CD14-positive monocyte (primary cell): Measurements from ENCODE around the gene CFAP91. TPM values are rescaled to one million over a fixed set of nuclear protein-coding genes. Genes with fewer than 3 reads are reported as not detected.
A peak's percentile ranks its signal among the peaks of the same experiment; 100 is the strongest.

Source experiments
- DNase-seq, 3 donors: peaks; one replicate each; pipeline ENCODE4 v3.0.0-alpha.2; 2011 to 2022
- H2AFZ ChIP-seq: 2 replicates; pipeline ENCODE4 v1.6.0; 2012; ENCODE audit warnings: mild to moderate bottlenecking, low read depth, low read length, inconsistent platforms; ENCODE audit not compliant: insufficient read depth, poor library complexity, severe bottlenecking
- H3K27ac ChIP-seq, 2 donors: 1 replicate in 1 of 2; 2 replicates in 1 of 2; pipeline ENCODE4 v1.5.1; 2012 to 2013; ENCODE audit warnings: low read length in 2 of 2, control low read depth in 1 of 2, inconsistent platforms in 1 of 2, low read depth in 1 of 2, mild to moderate bottlenecking in 1 of 2
- H3K27me3 ChIP-seq, 2 donors: one replicate each; pipeline versions ENCODE4 v1.6.0 to v1.6.1; 2011 to 2013; ENCODE audit warnings: low read length in 2 of 2; ENCODE audit not compliant: control insufficient read depth in 2 of 2, insufficient read depth in 2 of 2
- H3K36me3 ChIP-seq, 2 donors: replicated peaks in 1 of 2; 1 replicate in 1 of 2; 2 replicates in 1 of 2; pipeline versions ENCODE4 v1.5.1 to v1.6.1; 2012 to 2013; ENCODE audit warnings: low read length in 2 of 2, control low read depth in 1 of 2, inconsistent platforms in 1 of 2, mild to moderate bottlenecking in 1 of 2; ENCODE audit not compliant: insufficient read depth in 2 of 2, control insufficient read depth in 1 of 2
- H3K4me1 ChIP-seq, 2 donors: 1 replicate in 1 of 2; 2 replicates in 1 of 2; pipeline versions ENCODE4 v1.5.1 to v1.6.1; 2012 to 2013; ENCODE audit warnings: low read length in 2 of 2, control low read depth in 1 of 2, inconsistent platforms in 1 of 2, mild to moderate bottlenecking in 1 of 2, moderate library complexity in 1 of 2; ENCODE audit not compliant: insufficient read depth in 2 of 2, control insufficient read depth in 1 of 2
- H3K4me2 ChIP-seq: replicated peaks from 2 replicates; pipeline ENCODE3; 2012; ENCODE audit warnings: low read length, moderate library complexity, mild to moderate bottlenecking; ENCODE audit not compliant: poor library complexity, severe bottlenecking; ENCODE audit errors: extremely low read depth
- H3K4me3 ChIP-seq, 3 experiments: fragments of 200-600 bp in 1 of 3; sonication (generic) in 1 of 3; replicated peaks in 1 of 3; 1 replicate in 2 of 3; 2 replicates in 1 of 3; pipeline ENCODE4 v1.5.1; 2011 to 2013; ENCODE audit warnings: low read length in 3 of 3, mild to moderate bottlenecking in 3 of 3, control low read depth in 2 of 3, low read depth in 2 of 3, inconsistent platforms in 1 of 3, moderate library complexity in 1 of 3
- H3K79me2 ChIP-seq: 2 replicates; pipeline ENCODE4 v1.6.0; 2012; ENCODE audit warnings: mild to moderate bottlenecking, control low read depth, inconsistent platforms, low read length, moderate library complexity; ENCODE audit not compliant: insufficient read depth
- H3K9ac ChIP-seq: 2 replicates; pipeline ENCODE4 v1.6.0; 2017; ENCODE audit warnings: low read length, mild to moderate bottlenecking; ENCODE audit not compliant: insufficient read depth, poor library complexity, severe bottlenecking
- H3K9me3 ChIP-seq, 2 donors: replicated peaks in 1 of 2; 1 replicate in 1 of 2; 2 replicates in 1 of 2; pipeline versions ENCODE4 v1.5.1 to v1.6.1; 2012 to 2013; ENCODE audit warnings: low read length in 2 of 2, control low read depth in 1 of 2; ENCODE audit not compliant: control insufficient read depth in 1 of 2, insufficient read depth in 1 of 2
- H4K20me1 ChIP-seq: 2 replicates; pipeline ENCODE4 v1.6.0; 2012; ENCODE audit warnings: mild to moderate bottlenecking, low read length, control low read depth, moderate library complexity; ENCODE audit not compliant: insufficient read depth
- H3K27ac Mint-ChIP-seq, 7 donors: one replicate each; pipeline ENCODE4 v1.8.0; 2020; ENCODE audit warnings: mild to moderate bottlenecking in 7 of 7, mixed read lengths in 7 of 7, moderate library complexity in 6 of 7, inconsistent platforms in 2 of 7
- H3K27me3 Mint-ChIP-seq, 3 donors: one replicate each; pipeline ENCODE4 v1.8.0; 2021 to 2022; ENCODE audit warnings: low read depth in 3 of 3, mild to moderate bottlenecking in 3 of 3, mixed read lengths in 3 of 3, moderate library complexity in 3 of 3, inconsistent platforms in 1 of 3
- H3K36me3 Mint-ChIP-seq, 2 donors: one replicate each; pipeline ENCODE4 v1.8.0; 2020; ENCODE audit warnings: mixed read lengths in 2 of 2, inconsistent platforms in 1 of 2, mild to moderate bottlenecking in 1 of 2
- H3K4me1 Mint-ChIP-seq: one replicate; pipeline ENCODE4 v1.8.0; 2020; ENCODE audit warnings: mild to moderate bottlenecking, mixed read lengths
- H3K4me3 Mint-ChIP-seq, 2 donors: one replicate each; pipeline ENCODE4 v1.8.0; 2020; ENCODE audit warnings: mild to moderate bottlenecking in 2 of 2, mixed read lengths in 2 of 2, moderate library complexity in 1 of 2
- H3K9me3 Mint-ChIP-seq, 7 donors: one replicate each; pipeline ENCODE4 v1.8.0; 2020 to 2022; ENCODE audit warnings: mixed read lengths in 7 of 7, mild to moderate bottlenecking in 6 of 7, moderate library complexity in 6 of 7, inconsistent platforms in 2 of 7
- WGBS: methylation state at CpG from one replicate; pipeline ENCODE4 v1.1.5; 2013; ENCODE audit warnings: missing lambda C conversion rate; ENCODE audit not compliant: insufficient coverage; 5-methylcytosine and 5-hydroxymethylcytosine counted together
- intact Hi-C, 2 donors: fragments of 100-400 bp; cut with micrococcal nuclease; formaldehyde crosslinking; loops; one replicate each; pipeline versions ENCODE4 v1.15.0 to v1.15.1; 2023
- polyA plus RNA-seq, 3 donors: library from polyadenylated mRNA; depleted of rRNA in 1 of 3; unstranded in 2 of 3; stranded (reverse) in 1 of 3; fragments of 300-500 nt in 2 of 3; fragments of >200 nt in 1 of 3; fragmentation: Illumina TruSeq in 2 of 3; gene quantifications; 1 replicate in 2 of 3; 2 replicates in 1 of 3; pipeline ENCODE4 v1.2.3, GENCODE V29; 2012 to 2021
- TF ChIP-seq, protein P1 (sequence below): fragments of 200-600 bp; IDR thresholded peaks from one replicate; pipeline ENCODE4 v1.8.0; 2022; ENCODE audit warnings: antibody characterized with exemption, mild to moderate bottlenecking

Gene CFAP91
- polyA plus RNA-seq, 3 donors = 0.14 TPM; not detected in 2

DNA sequence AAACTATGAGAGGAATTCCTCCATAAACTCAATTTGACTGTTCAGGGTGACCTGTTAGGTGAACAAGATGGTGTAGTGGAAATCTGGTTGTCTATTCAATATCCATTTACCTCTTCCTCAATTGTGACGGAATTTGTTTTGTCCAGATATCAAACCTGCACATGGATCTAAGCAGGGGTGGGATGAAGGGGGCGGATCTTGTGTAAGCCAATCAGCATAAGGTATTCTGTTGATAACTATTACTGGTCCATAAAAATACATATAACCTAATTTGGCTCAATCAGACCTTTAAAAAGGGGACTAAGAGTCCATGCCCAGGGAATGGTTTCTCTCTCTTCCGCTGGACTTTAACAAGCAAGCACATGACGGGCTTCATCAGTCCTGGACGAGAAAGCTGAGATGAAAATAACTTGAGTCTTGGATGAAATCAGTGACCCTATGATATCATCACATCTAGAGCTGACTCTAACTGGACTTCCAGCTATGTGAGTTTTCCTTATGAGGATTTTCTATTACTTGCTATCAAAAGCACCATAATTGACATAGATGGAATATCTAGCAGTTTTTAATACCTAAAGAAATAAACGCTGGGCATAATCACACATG, 36.8 kb upstream of the CFAP91 start:
- TF ChIP-seq, protein P1, sequence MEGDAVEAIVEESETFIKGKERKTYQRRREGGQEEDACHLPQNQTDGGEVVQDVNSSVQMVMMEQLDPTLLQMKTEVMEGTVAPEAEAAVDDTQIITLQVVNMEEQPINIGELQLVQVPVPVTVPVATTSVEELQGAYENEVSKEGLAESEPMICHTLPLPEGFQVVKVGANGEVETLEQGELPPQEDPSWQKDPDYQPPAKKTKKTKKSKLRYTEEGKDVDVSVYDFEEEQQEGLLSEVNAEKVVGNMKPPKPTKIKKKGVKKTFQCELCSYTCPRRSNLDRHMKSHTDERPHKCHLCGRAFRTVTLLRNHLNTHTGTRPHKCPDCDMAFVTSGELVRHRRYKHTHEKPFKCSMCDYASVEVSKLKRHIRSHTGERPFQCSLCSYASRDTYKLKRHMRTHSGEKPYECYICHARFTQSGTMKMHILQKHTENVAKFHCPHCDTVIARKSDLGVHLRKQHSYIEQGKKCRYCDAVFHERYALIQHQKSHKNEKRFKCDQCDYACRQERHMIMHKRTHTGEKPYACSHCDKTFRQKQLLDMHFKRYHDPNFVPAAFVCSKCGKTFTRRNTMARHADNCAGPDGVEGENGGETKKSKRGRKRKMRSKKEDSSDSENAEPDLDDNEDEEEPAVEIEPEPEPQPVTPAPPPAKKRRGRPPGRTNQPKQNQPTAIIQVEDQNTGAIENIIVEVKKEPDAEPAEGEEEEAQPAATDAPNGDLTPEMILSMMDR = no peak
- Histone ChIP-seq H3K36me3 (peaks cover 35 to 45% of the 10 kb centered on the region in 2 donors), H3K4me2 (no peak overlapping the region), H3K9ac (no peak overlapping the region), H4K20me1 (no peaks in the 10 kb centered on the region), H3K27me3 (no peaks in the 10 kb centered on the region), H3K79me2 (no peaks in the 10 kb centered on the region), H3K4me3 (no peak overlapping the region), H2AFZ (no peak overlapping the region), H3K4me1 (peaks cover 3 to 9% of the 10 kb centered on the region in 2 donors), H3K9me3 (no peaks in the 10 kb centered on the region), H3K27ac (no peak overlapping the region)
- no peaks in the 10 kb centered on the region for H3K9me3 Mint-ChIP-seq
- peaks cover 0 to 2% (median 0%) of the 10 kb centered on the region in 3 donors for H3K27me3 Mint-ChIP-seq
- DNase-seq = no peak
- peaks cover 10% of the 10 kb centered on the region for H3K4me1 Mint-ChIP-seq
- H3K36me3 Mint-ChIP-seq = peaks cover 36 to 40% of the 10 kb centered on the region in 2 donors
- no peak overlapping the region for H3K4me3 Mint-ChIP-seq
- intact Hi-C loops = no loop called here
- no CpG with 5 or more reads among the region's 6 CpGs for WGBS
- H3K27ac Mint-ChIP-seq = peak overlapping the region in 1 of 7 donors; percentile 45

DNA sequence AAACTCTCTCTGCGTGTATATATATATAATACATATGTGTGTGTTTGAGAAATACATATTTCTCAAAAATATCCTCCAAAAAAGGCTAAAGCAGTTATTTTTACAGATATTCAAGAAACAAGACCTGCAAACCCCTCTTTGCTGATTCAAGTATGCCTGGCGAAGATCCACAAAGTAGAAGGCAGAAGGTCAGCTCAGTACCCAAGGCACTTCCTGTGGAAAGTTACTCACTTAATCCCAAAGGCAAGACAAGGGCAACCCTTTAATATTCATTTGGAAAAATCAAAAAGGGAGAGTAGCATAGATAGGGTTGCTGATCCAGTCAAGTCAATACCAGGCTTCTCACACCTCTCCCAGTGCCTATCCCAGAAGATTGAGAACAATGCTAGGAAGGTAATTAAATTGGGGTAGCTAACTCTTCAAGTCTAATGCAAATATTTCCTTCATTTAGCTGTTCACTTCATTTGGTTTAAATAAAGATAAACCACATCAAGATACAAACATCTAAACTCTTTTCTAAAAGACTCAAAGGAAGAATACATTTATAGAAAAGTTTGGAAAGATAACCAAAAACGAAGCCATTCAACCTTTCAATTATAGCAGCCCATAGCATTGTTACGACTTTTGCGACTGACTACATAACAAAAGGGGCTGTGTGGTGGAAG, 32.8 kb upstream of the CFAP91 start:
- H2AFZ ChIP-seq = no peak overlapping the region
- Mint-ChIP-seq H3K27me3 (no peaks in the 10 kb centered on the region), H3K4me3 (no peak overlapping the region), H3K4me1 (peaks cover under 1% of the 10 kb centered on the region), H3K27ac (peak overlapping the region in 1 of 7 donors; percentile 34), H3K36me3 (peaks cover 71 to 74% of the 10 kb centered on the region in 2 donors), H3K9me3 (no peaks in the 10 kb centered on the region)
- H3K4me1 ChIP-seq = peaks cover 0 to 1% of the 10 kb centered on the region in 2 donors
- H3K9me3 ChIP-seq = no peaks in the 10 kb centered on the region
- DNase-seq = no peak
- H3K9ac ChIP-seq = no peak overlapping the region
- H4K20me1 ChIP-seq = no peaks in the 10 kb centered on the region
- peak overlapping the region in 1 of 2 donors; percentile 22 for H3K27ac ChIP-seq
- H3K36me3 ChIP-seq = peaks cover 73 to 85% of the 10 kb centered on the region in 2 donors
- H3K79me2 ChIP-seq = peaks cover 16% of the 10 kb centered on the region
- 100% methylated on average over 1 of the region's 5 CpGs for WGBS
- no peaks in the 10 kb centered on the region for H3K27me3 ChIP-seq
- TF ChIP-seq, protein P1 = no peak
- H3K4me2 ChIP-seq = no peak overlapping the region
- no peak overlapping the region for H3K4me3 ChIP-seq
- intact Hi-C loops = loop anchor here in 1 of 2 donors (10.0 kb wide), 1 partner anchor 205 kb away; the partner anchor contains the start of genes POGLUT1 and TMEM39A
